Panc1 (cell line): ENCODE data around the gene MYL12A.

Source experiments
- CTCF ChIP-seq: fragments of 450-650 bp; IDR thresholded peaks from 2 replicates; pipeline ENCODE4 v1.5.1; 2017; ENCODE audit warnings: mild to moderate bottlenecking
- POLR2AphosphoS5 ChIP-seq: IDR thresholded peaks from 2 replicates; pipeline ENCODE4 v1.6.1; 2012; ENCODE audit warnings: mild to moderate bottlenecking, low read depth, low read length, moderate library complexity
- REST ChIP-seq, 2 experiments: IDR thresholded peaks; 2 replicates each; pipeline ENCODE4 v1.6.1; 2011 to 2012; ENCODE audit warnings: low read depth in 2 of 2, control low read depth in 1 of 2, low read length in 1 of 2, mild to moderate bottlenecking in 1 of 2, moderate library complexity in 1 of 2; ENCODE audit not compliant: insufficient read depth in 1 of 2
- TCF7L2 ChIP-seq: IDR thresholded peaks from 2 replicates; pipeline ENCODE4 v1.6.1; 2011; ENCODE audit warnings: mild to moderate bottlenecking, low read depth, low read length, inconsistent platforms

GRCh38 chr18:3252843-3253242, 5.2 kb downstream of the MYL12A start:
- TF ChIP-seq CTCF (no peak), REST (IDR thresholded peaks at IDR 0.05; ENCODE audit: insufficient read depth in 1 of 2, low read depth in 2 of 2, low read length in 1 of 2) (no peak), POLR2AphosphoS5 (no peak), TCF7L2 (no peak)
